GM13977 (cell line): ENCODE data around the gene RNGTT.

Experiments
- DNase-seq: peaks from one replicate; pipeline ENCODE4 v3.0.0; 2012; ENCODE audit warnings: low spot score
- in situ Hi-C: fragments of 300-500 bp; cut with MboI; formaldehyde crosslinking; loops from one replicate; pipeline ENCODE4 v1.12.0; 2022; ENCODE audit warnings: low sequenced_read_pairs, low pct_unique_long_range_greater_than_20kb, mixed read lengths, inconsistent platforms; ENCODE audit not compliant: unreplicated experiment
- TF ChIP-seq, protein P1 (sequence below): IDR thresholded peaks from 2 replicates; pipeline ENCODE4 v1.5.1; 2012; ENCODE audit warnings: mild to moderate bottlenecking, control low read depth; ENCODE audit not compliant: insufficient read depth; ENCODE audit errors: extremely low read depth, missing control alignments

Gene RNGTT

DNA sequence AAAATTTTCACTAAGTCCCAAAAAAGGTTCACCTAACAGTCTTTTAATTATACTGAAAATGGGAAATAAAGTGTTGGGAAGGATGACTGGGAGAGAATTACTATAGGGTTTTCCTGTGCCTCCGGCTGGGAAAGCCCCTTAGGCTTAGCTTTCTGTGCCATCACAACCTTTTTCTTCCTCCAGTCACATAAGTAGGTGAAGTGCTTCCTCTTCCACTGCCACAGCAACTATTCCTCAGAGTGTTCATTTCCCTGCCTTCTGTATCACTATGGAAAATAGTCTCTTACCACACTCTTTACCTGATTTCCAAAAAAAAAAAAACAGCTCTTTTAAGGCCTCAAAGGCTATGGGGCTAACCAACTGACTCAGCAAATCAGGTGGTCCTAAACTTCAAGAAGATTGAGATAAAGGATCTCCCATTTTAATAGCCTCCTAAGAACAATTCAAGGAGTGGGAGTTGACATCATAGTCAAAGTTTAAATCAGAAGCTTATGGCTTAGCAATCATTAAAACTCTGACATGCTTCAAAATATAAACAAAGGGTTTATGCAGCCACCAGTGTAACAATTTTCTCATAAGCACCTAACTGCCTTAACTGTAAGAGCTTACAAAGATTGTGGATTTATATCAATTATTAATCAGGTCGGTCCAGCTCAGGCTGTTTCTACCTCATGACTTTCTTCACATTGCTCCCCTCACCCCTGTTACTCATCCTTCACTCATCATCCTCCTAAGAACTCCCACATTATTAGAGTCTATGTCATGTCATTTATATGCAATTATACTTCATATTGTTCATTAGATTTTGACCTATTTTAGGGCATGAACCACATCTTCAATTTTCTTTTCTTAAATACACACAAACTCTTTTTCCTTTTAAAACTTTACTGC lies 95.3 kb downstream of the RNGTT start:
- in situ Hi-C loops = loop anchor here (25.0 kb wide), 1 partner anchor 931 kb away; no protein-coding TSS in a partner anchor
- TF ChIP-seq, protein P1, sequence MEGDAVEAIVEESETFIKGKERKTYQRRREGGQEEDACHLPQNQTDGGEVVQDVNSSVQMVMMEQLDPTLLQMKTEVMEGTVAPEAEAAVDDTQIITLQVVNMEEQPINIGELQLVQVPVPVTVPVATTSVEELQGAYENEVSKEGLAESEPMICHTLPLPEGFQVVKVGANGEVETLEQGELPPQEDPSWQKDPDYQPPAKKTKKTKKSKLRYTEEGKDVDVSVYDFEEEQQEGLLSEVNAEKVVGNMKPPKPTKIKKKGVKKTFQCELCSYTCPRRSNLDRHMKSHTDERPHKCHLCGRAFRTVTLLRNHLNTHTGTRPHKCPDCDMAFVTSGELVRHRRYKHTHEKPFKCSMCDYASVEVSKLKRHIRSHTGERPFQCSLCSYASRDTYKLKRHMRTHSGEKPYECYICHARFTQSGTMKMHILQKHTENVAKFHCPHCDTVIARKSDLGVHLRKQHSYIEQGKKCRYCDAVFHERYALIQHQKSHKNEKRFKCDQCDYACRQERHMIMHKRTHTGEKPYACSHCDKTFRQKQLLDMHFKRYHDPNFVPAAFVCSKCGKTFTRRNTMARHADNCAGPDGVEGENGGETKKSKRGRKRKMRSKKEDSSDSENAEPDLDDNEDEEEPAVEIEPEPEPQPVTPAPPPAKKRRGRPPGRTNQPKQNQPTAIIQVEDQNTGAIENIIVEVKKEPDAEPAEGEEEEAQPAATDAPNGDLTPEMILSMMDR = no peak
- DNase-seq = no peak

DNA sequence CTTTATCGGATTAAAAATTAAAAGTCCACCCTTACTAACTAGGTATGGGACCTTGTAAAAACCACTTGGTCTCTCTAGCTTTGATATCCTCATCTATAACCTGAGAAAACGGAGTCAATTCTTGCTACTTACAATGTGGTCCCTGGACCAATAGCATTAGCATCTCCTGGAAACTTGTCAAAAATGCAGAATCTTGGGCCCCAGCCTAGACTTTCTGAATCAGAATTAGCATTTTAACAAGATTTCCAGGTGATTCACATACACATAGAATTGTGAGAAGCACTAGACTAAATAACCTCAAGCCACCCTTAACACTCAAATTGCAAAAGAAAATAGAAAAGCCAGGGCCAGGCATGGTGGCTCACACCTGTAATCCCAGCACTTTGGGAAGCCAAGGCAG lies 96.6 kb downstream of the RNGTT start:
- TF ChIP-seq, protein P1 = no peak
- in situ Hi-C loops = loop anchor here (25.0 kb wide), 1 partner anchor 930 kb away; no protein-coding TSS in a partner anchor
- no peak for DNase-seq

DNA sequence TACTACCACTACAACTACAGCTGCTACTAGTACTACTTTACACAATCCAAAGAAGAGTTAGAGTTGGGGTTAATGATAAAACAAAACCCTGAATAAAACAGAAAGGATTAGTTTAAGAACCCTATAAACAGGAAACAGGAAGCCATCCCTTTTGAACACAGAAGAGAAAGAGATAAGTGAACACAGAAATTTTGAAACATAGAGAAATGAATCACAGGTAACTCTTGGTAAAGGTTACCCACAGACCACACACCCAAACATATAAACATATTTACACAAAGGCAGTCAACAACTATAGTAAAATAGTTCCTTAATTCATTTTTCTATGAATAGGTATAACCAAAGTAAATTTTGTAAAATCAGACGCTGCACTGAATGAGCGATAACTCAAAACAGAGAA lies 98.1 kb downstream of the RNGTT start:
- in situ Hi-C loops = loop anchor here (25.0 kb wide), 1 partner anchor 928 kb away; no protein-coding TSS in a partner anchor
- no peak for DNase-seq
- TF ChIP-seq, protein P1 = no peak

DNA sequence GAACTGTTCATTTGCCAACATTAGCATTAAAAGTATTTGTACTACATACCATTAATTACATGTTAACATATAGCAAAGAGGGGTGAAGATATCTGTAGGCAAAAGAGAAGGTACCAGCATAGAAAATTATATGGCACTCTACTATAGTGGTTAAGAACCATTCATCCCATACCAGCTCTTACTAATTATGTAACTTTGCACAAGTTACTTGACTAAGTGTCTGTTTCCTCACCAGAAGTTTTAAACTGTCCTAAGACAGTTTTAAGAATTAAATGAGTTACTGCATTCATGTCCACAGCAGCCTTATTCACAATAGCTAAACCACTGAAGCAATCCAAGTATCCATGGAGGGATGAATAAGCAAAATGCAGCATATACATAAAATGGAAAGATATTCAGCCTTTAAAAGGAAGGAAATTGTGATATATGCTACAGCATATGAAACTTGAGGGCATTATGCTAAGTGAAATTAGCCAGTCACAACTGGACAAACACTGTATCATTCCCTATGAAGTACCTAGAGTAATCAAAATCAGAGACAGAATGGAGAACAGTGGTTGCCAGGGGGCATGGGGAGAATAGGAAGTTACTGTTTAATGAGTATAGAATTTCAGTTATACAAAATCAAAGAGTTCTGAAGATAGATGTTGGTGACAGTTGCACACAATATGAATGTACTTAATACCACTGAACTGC lies 98.9 kb downstream of the RNGTT start:
- in situ Hi-C loops = loop anchor here (25.0 kb wide), 1 partner anchor 927 kb away; no protein-coding TSS in a partner anchor
- DNase-seq = no peak
- TF ChIP-seq, protein P1 = no peak

DNA sequence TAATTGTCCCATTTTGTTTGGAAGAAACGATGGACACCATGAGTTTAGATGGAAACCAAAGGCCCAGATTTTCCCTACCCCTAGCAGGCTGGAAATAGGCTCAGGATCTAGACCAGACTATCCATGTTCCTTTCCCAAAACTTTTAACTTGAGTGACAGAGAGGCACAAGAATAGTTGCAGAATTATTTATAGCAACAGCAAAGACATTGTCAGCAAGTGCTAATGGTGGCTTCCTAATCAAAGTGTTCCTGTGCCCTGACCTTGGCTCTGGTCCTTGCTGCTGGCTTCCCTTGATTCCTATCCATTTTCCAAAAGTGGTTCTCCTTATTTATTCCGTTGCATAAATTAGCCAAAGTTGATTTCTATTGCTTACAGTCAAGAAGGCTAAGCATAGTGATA lies 103.1 kb downstream of the RNGTT start:
- DNase-seq = no peak
- TF ChIP-seq, protein P1 = no peak
- in situ Hi-C loops = loop anchor here (25.0 kb wide), 1 partner anchor 923 kb away; no protein-coding TSS in a partner anchor

DNA sequence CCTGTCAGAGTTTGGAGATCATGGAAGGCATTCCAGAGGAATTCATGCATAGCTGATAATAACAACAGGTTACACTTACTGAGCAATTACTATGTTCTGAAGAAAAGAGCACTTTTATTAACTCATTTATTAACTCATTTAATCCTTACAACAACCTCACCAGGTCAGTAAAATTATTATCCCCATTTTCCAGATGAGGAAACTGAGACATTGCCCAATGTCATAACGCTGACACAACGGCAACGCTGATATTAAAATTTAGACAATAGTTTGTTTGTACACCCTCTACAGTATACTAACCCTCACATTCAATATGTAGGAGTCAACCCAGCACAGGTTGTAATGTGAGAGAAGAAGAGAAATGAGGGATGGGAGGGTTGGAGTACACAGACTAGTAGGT lies 105.0 kb downstream of the RNGTT start:
- in situ Hi-C loops = loop anchor here (25.0 kb wide), 1 partner anchor 921 kb away; no protein-coding TSS in a partner anchor
- no peak for DNase-seq
- TF ChIP-seq, protein P1 = no peak
